OCI-LY1 (cell line): ENCODE data around the gene DNAH7.

ENCODE experiments used
- H2AFZ ChIP-seq: fragments of 200-600 bp; sonication (generic), shearing (Covaris generic); 2 replicates; pipeline ENCODE4 v1.6.0; 2014; ENCODE audit warnings: antibody characterized with exemption, mild to moderate bottlenecking, low read length
- H3F3A ChIP-seq: fragments of 200-600 bp; sonication (generic), shearing (Covaris generic); 2 replicates; pipeline ENCODE4 v1.6.0; 2014; ENCODE audit warnings: mild to moderate bottlenecking, antibody characterized with exemption, low read length, moderate library complexity; ENCODE audit not compliant: insufficient read depth
- H3K27ac ChIP-seq: fragments of 200-600 bp; sonication (generic); 2 replicates; pipeline ENCODE4 v1.5.1; 2014; ENCODE audit warnings: low read length, mixed run types, mild to moderate bottlenecking, low read depth; ENCODE audit not compliant: poor library complexity, severe bottlenecking
- H3K27me3 ChIP-seq: fragments of 200-600 bp; sonication (generic); 2 replicates; pipeline ENCODE4 v1.6.0; 2014; ENCODE audit warnings: antibody characterized with exemption, mild to moderate bottlenecking, low read length, moderate library complexity; ENCODE audit not compliant: insufficient read depth
- H3K36me3 ChIP-seq: fragments of 200-600 bp; sonication (generic); 2 replicates; pipeline ENCODE4 v1.6.1; 2014; ENCODE audit warnings: mild to moderate bottlenecking, antibody characterized with exemption, low read length, moderate library complexity, mixed read lengths; ENCODE audit not compliant: insufficient read depth
- H3K4me1 ChIP-seq: fragments of 200-600 bp; sonication (generic); 2 replicates; pipeline ENCODE4 v1.5.1; 2014; ENCODE audit warnings: mild to moderate bottlenecking, low read length, moderate library complexity; ENCODE audit not compliant: insufficient read depth, severe bottlenecking
- H3K4me2 ChIP-seq: fragments of 200-600 bp; sonication (generic), shearing (Covaris generic); 2 replicates; pipeline ENCODE4 v1.6.1; 2014; ENCODE audit warnings: low read length
- H3K4me3 ChIP-seq: fragments of 200-600 bp; sonication (generic); 2 replicates; pipeline ENCODE4 v1.5.1; 2014; ENCODE audit warnings: low read length, low read depth, mild to moderate bottlenecking, mixed read lengths; ENCODE audit not compliant: poor library complexity, severe bottlenecking
- H3K79me2 ChIP-seq: fragments of 200-600 bp; shearing (Covaris generic); 2 replicates; pipeline ENCODE4 v1.6.1; 2016; ENCODE audit warnings: mixed run types, low read length, mixed read lengths; ENCODE audit not compliant: insufficient read depth
- H3K9ac ChIP-seq: fragments of 200-600 bp; sonication (generic), shearing (Covaris generic); 2 replicates; pipeline ENCODE4 v1.6.1; 2014; ENCODE audit warnings: mild to moderate bottlenecking, low read length, mixed read lengths
- H3K9me2 ChIP-seq: fragments of 200-600 bp; sonication (generic), shearing (Covaris generic); 2 replicates; pipeline ENCODE4 v1.6.1; 2014; ENCODE audit warnings: low read depth, mild to moderate bottlenecking, low read length, mixed read lengths
- H3K9me3 ChIP-seq: fragments of 200-600 bp; shearing (Covaris generic); 2 replicates; pipeline ENCODE4 v1.6.1; 2014; ENCODE audit warnings: low read length, mixed read lengths
- H4K20me1 ChIP-seq: fragments of 200-600 bp; sonication (generic), shearing (Covaris generic); 2 replicates; pipeline ENCODE4 v1.6.0; 2016; ENCODE audit warnings: mild to moderate bottlenecking, low read length; ENCODE audit not compliant: insufficient read depth
- EZH2 ChIP-seq: fragments of 200-600 bp; sonication (generic), shearing (Covaris generic); IDR thresholded peaks from 2 replicates; pipeline ENCODE4 v1.8.0; 2017; ENCODE audit warnings: borderline replicate concordance, mixed run types, mild to moderate bottlenecking, antibody characterized with exemption, low read length, moderate library complexity, mixed read lengths
- TF ChIP-seq, protein P1 (sequence below): fragments of 200-600 bp; sonication (generic), shearing (Covaris generic); IDR thresholded peaks from 2 replicates; pipeline ENCODE4 v1.5.1; 2017; ENCODE audit warnings: mild to moderate bottlenecking, antibody characterized with exemption, low read length, moderate library complexity, mixed read lengths

Gene DNAH7

DNA sequence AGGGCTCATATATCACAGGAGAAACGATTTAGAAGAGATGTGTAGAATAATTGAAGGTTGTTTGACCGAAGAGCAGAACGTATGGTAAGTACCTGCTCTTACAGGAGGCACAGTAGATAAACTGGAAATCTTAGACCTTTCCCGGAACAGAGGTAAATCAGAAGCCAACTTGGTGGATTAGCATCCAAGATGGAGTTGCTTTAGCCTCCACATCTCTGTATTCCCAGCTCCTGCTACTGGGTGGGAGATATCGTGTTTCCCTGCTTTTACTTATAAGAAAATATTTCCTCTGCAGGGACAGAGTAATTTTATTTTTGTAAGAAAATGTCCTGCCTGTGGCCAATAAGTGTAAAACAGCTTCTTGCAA lies 247.1 kb downstream of the DNAH7 start:
- no peak overlapping the region for H3K4me3 ChIP-seq
- no peaks in the 10 kb centered on the region for H3K27me3 ChIP-seq
- no peak overlapping the region for H3K9ac ChIP-seq
- H3K36me3 ChIP-seq: no peaks in the 10 kb centered on the region
- H3F3A ChIP-seq: no peaks in the 10 kb centered on the region
- TF ChIP-seq, protein P1, sequence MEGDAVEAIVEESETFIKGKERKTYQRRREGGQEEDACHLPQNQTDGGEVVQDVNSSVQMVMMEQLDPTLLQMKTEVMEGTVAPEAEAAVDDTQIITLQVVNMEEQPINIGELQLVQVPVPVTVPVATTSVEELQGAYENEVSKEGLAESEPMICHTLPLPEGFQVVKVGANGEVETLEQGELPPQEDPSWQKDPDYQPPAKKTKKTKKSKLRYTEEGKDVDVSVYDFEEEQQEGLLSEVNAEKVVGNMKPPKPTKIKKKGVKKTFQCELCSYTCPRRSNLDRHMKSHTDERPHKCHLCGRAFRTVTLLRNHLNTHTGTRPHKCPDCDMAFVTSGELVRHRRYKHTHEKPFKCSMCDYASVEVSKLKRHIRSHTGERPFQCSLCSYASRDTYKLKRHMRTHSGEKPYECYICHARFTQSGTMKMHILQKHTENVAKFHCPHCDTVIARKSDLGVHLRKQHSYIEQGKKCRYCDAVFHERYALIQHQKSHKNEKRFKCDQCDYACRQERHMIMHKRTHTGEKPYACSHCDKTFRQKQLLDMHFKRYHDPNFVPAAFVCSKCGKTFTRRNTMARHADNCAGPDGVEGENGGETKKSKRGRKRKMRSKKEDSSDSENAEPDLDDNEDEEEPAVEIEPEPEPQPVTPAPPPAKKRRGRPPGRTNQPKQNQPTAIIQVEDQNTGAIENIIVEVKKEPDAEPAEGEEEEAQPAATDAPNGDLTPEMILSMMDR: no peak
- TF ChIP-seq EZH2: no peak
- no peaks in the 10 kb centered on the region for H4K20me1 ChIP-seq
- no peak overlapping the region for H3K4me2 ChIP-seq
- no peak overlapping the region for H2AFZ ChIP-seq
- H3K79me2 ChIP-seq: no peaks in the 10 kb centered on the region
- no peaks in the 10 kb centered on the region for H3K9me3 ChIP-seq
- no peaks in the 10 kb centered on the region for H3K4me1 ChIP-seq
- no peak overlapping the region for H3K27ac ChIP-seq
- no peaks in the 10 kb centered on the region for H3K9me2 ChIP-seq

DNA sequence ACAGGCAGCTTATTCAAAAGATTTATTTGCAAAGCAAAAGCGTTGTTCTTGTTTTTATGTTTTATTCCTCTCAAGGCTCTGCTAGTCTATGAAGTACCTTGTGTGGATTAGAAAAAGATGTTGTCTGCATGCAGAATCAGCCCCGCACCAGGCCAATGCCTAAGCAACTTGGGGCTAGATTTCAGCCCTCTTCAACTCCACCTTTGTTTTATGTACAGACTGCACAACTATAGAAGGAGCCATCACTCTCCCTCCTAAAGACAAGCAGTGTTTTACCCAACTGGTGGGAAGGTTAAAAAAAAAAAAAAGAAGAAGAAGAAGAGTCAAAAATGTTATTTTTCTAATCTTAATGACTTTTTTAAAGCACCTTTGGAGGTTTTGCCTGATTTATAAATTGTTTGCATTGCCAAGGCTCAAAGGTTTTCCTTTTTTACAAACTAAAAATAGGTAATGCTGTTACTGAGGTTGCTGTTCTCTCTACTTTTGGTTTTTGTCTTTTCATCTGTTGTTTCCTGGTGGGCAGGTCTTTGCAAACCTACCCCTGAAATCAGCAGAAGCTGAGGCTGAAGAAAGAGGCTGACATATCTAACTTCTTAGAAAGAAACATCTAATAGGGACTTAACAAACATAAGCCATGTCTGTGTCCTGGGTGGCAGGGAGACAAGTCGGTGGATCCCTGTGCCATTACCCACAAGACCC lies 247.6 kb downstream of the DNAH7 start:
- Histone ChIP-seq H3K27me3 (no peaks in the 10 kb centered on the region), H2AFZ (no peak overlapping the region), H4K20me1 (no peaks in the 10 kb centered on the region), H3K9me2 (no peaks in the 10 kb centered on the region), H3K9ac (no peak overlapping the region), H3K79me2 (no peaks in the 10 kb centered on the region), H3K9me3 (no peaks in the 10 kb centered on the region), H3K4me1 (no peaks in the 10 kb centered on the region), H3K4me2 (no peak overlapping the region), H3F3A (no peaks in the 10 kb centered on the region), H3K36me3 (no peaks in the 10 kb centered on the region), H3K27ac (no peak overlapping the region), H3K4me3 (no peak overlapping the region)
- TF ChIP-seq, protein P1: no peak
- no peak for TF ChIP-seq EZH2

DNA sequence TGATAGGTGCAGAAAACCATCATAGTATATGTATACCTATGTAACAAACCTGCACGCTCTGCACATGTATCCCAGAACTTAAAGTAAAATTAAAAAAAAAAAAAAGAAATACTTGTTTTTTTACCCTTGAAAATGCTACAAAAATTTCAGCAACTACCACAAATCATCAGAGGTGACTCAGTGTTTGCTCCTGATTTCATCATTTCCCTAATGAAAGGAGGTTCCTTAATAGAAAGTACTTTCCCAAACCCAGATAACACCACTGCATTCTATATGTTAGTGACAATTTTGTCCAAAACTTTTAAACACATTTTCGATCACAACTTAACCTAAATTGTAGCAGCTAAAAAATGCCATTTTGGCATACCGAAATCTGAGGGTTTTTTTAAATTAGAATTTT lies 248.3 kb downstream of the DNAH7 start:
- H3K4me3 ChIP-seq: no peak overlapping the region

More for the DNA sequence above, 248.3 kb downstream of the DNAH7 start:
- no peak overlapping the region for H3K9ac ChIP-seq
- H3K9me3 ChIP-seq: no peaks in the 10 kb centered on the region
- TF ChIP-seq, protein P1: no peak
- no peak for TF ChIP-seq EZH2
- H3K79me2 ChIP-seq: no peaks in the 10 kb centered on the region
- no peaks in the 10 kb centered on the region for H4K20me1 ChIP-seq
- H2AFZ ChIP-seq: no peak overlapping the region
- H3K27ac ChIP-seq: no peak overlapping the region
- H3K4me2 ChIP-seq: no peak overlapping the region
- no peaks in the 10 kb centered on the region for H3K36me3 ChIP-seq
- no peaks in the 10 kb centered on the region for H3K9me2 ChIP-seq
- H3K4me1 ChIP-seq: no peaks in the 10 kb centered on the region
- H3K27me3 ChIP-seq: no peaks in the 10 kb centered on the region
- H3F3A ChIP-seq: no peaks in the 10 kb centered on the region
